HEK293T (cell line): ENCODE data around the gene PPFIA2.
"Not testable (repeated sequence)": the region's sequence is repeated elsewhere in the genome, so short reads cannot be mapped to it uniquely, and the experiment has no call there.

ENCODE experiments used
- CTCF ChIA-PET: fragments of 350-600 bp; formaldehyde crosslinking; extraction: SDS; loops from one replicate; lab custom pipeline; 2021; ENCODE audit warnings: antibody characterized with exemption, inconsistent platforms; lab: Yijun Ruan, JAX
- POLR2A ChIA-PET: fragments of 350-600 bp; formaldehyde crosslinking; extraction: SDS; loops from one replicate; lab custom pipeline; 2020; ENCODE audit warnings: antibody characterized with exemption, inconsistent platforms; lab: Yijun Ruan, JAX
- DNase-seq: peaks from one replicate; pipeline ENCODE4 v3.0.0; 2012; ENCODE audit warnings: mixed read lengths; ENCODE audit errors: extremely low spot score
- ARNT ChIP-seq: fragments of 450-650 bp; IDR thresholded peaks from 2 replicates; pipeline ENCODE4 v1.6.1; 2017; ENCODE audit warnings: mild to moderate bottlenecking
- BHLHE40 ChIP-seq: fragments of 450-650 bp; IDR thresholded peaks from 2 replicates; pipeline ENCODE4 v1.6.1; 2016; ENCODE audit warnings: mild to moderate bottlenecking, moderate library complexity, borderline replicate concordance
- CTBP1 ChIP-seq: fragments of 450-650 bp; IDR thresholded peaks from 2 replicates; pipeline ENCODE4 v1.6.1; 2016; ENCODE audit warnings: borderline replicate concordance
- ELF4 ChIP-seq: fragments of 450-650 bp; IDR thresholded peaks from 2 replicates; pipeline ENCODE4 v1.6.1; 2017; ENCODE audit warnings: antibody characterized with exemption
- FOXA1 ChIP-seq: fragments of 450-650 bp; IDR thresholded peaks from 2 replicates; pipeline ENCODE4 v1.6.1; 2016; ENCODE audit warnings: mild to moderate bottlenecking
- FOXK2 ChIP-seq: fragments of 450-650 bp; IDR thresholded peaks from 2 replicates; pipeline ENCODE4 v1.6.1; 2016; ENCODE audit warnings: mild to moderate bottlenecking
- FOXM1 ChIP-seq: fragments of 450-650 bp; IDR thresholded peaks from 2 replicates; pipeline ENCODE4 v1.6.1; 2017; ENCODE audit warnings: mild to moderate bottlenecking, borderline replicate concordance
- HDGF ChIP-seq: fragments of 450-650 bp; IDR thresholded peaks from 2 replicates; pipeline ENCODE4 v1.6.1; 2017; ENCODE audit warnings: antibody characterized with exemption, borderline replicate concordance
- L3MBTL2 ChIP-seq: fragments of 450-650 bp; conservative IDR thresholded peaks from 2 replicates; pipeline ENCODE4 v1.6.1; 2016; ENCODE audit warnings: mild to moderate bottlenecking
- LEF1 ChIP-seq: fragments of 450-650 bp; IDR thresholded peaks from 2 replicates; pipeline ENCODE4 v1.6.1; 2017; ENCODE audit warnings: mild to moderate bottlenecking, borderline replicate concordance
- NFRKB ChIP-seq: fragments of 450-650 bp; IDR thresholded peaks from 2 replicates; pipeline ENCODE4 v1.6.1; 2016; ENCODE audit warnings: mild to moderate bottlenecking, moderate library complexity
- PKNOX1 ChIP-seq: fragments of 450-650 bp; IDR thresholded peaks from 2 replicates; pipeline ENCODE4 v1.6.1; 2016
- SP1 ChIP-seq: fragments of 450-650 bp; IDR thresholded peaks from 2 replicates; pipeline ENCODE4 v1.6.1; 2017
- SUZ12 ChIP-seq: fragments of 450-650 bp; IDR thresholded peaks from 2 replicates; pipeline ENCODE4 v1.6.1; 2016; ENCODE audit warnings: mild to moderate bottlenecking
- TARDBP ChIP-seq: fragments of 450-650 bp; IDR thresholded peaks from 2 replicates; pipeline ENCODE4 v1.6.1; 2016
- ZNF384 ChIP-seq: fragments of 450-650 bp; IDR thresholded peaks from 2 replicates; pipeline ENCODE4 v1.6.1; 2016

PPFIA2 gene

DNA sequence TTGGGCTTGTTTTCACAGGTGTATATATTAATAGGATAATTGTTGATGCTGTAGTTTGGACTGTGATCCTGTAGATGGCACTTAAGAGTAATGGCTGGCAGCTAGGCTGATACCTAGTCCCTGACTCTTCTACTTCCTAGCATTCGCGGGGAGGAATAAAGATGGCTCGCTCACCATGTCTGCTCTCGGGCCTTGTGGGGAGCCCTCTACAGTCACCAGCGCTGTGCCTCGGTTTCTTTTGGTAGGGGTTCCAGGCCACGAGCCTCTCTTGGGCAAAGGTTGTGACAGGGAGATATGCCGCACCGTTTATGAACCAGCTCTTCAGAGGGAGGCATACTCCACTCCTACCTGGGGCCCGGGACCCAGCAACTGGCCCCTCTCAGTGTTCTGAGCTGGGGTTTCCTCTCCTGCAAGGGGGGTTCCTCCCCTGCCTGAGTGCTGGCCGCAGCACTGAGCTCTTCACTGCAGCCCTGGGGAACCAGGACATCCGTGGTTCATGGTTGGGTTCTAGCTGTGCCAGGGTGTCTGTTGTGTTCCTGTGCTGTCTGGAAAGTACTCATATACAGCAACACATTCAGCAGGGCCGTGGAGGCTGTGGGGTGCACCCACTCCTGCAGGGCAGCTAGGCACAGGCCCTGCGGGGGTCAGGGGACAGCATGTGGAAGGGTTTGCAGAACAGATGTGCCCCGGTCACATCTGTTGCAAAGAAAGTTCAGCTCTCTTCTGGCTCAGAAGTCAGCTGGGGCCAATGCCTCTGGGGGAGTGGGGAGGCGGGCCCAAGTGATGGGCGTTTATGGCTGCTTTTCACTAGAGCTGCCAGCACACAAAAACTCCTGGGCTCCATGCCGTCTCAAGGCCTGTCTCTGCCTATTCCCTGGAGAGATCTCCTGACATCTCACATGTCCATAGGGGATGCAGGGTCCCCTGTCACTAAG, 147.9 kb downstream of the PPFIA2 start:
- CTCF ChIA-PET: no interaction called here
- POLR2A ChIA-PET: no interaction called here
- DNase-seq: peak; percentile 12
- no peak for TF ChIP-seq FOXA1
- no peak for TF ChIP-seq HDGF
- TF ChIP-seq SP1: no peak
- no peak for TF ChIP-seq CTBP1
- TF ChIP-seq TARDBP: no peak
- TF ChIP-seq NFRKB: no peak
- no peak for TF ChIP-seq ARNT
- TF ChIP-seq SUZ12: no peak
- no peak for TF ChIP-seq BHLHE40

- no peak for DNase-seq
- ChIA-PET CTCF (no interaction called here), POLR2A (no interaction called here)
- no peak for TF ChIP-seq PKNOX1
- TF ChIP-seq SP1: no peak
- TF ChIP-seq SUZ12: no peak
- TF ChIP-seq FOXK2: no peak
- TF ChIP-seq FOXM1: no peak
- TF ChIP-seq CTBP1: no peak
- no peak for TF ChIP-seq L3MBTL2
- no peak for TF ChIP-seq ZNF384
- no peak for TF ChIP-seq ELF4
- no peak for TF ChIP-seq TARDBP
- no peak for TF ChIP-seq ARNT
Measured at GRCh38 chr12:81597928-81598604, 161.1 kb downstream of the PPFIA2 start.

GRCh38 chr12:81596558-81596957, 162.6 kb downstream of the PPFIA2 start:
- DNase-seq: no peak
- no peak for TF ChIP-seq ELF4
- no peak for TF ChIP-seq PKNOX1
- no peak for TF ChIP-seq FOXK2
- TF ChIP-seq LEF1: no peak
- no peak for TF ChIP-seq ARNT
- no peak for TF ChIP-seq NFRKB
- no peak for TF ChIP-seq HDGF
- TF ChIP-seq CTBP1: no peak
- TF ChIP-seq L3MBTL2: no peak
- no peak for TF ChIP-seq ZNF384
- ChIA-PET CTCF (no interaction called here), POLR2A (no interaction called here)

DNA sequence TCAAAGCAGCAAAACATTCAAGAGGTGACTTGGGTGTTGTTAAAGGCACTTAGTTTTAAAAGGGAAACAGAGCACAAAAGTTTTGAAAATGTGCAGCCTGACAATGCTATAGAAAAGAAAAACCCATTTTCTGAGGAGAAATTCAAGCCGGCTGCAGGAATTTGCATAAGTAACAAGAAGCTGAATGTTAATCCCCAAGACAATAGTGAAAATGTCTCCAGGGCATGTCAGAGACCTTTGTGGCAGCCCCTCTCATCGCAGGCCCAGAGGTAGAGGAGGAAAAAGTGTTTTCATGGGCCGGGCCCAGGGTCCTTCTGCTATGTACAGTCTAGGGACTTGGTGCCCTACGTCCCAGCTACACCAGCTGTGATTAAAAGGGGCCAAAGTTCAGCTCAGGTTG, 167.9 kb downstream of the PPFIA2 start:
- CTCF ChIA-PET: no interaction called here
- POLR2A ChIA-PET: no interaction called here
- no peak for DNase-seq
- TF ChIP-seq FOXA1: no peak
- TF ChIP-seq PKNOX1: no peak
- no peak for TF ChIP-seq ELF4
- TF ChIP-seq HDGF: no peak
- TF ChIP-seq CTBP1: no peak
- no peak for TF ChIP-seq LEF1
- no peak for TF ChIP-seq L3MBTL2
- no peak for TF ChIP-seq FOXK2
- TF ChIP-seq NFRKB: no peak
- TF ChIP-seq ZNF384: no peak
- no peak for TF ChIP-seq FOXM1
- TF ChIP-seq ARNT: no peak
- no peak for TF ChIP-seq SP1

DNA sequence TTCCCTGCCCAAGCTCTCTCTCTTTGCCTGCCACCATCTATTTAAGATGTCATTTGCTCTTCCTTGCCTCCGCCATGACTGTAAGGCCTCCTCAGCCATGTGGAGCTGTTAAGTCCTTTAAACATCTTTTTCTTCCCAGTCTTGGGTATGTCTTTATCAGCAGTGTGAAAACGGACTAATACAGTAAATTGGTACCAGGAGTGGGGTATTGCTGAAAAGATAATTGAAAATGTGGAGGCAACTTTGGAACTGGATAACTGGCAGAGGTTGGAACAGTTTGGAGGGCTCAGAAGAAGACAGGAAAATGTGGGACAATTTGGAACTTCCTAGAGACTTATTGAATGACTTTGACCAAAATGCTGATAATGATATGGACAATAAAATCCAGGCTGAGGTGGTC, 168.4 kb downstream of the PPFIA2 start:
- POLR2A ChIA-PET, CTCF ChIA-PET, DNase-seq: not testable (repeated sequence)

- TF ChIP-seq CTBP1: no peak
- TF ChIP-seq SUZ12: no peak
- no peak for TF ChIP-seq ARNT
- TF ChIP-seq FOXM1: no peak
- TF ChIP-seq FOXA1: no peak
- no peak for TF ChIP-seq BHLHE40
- no peak for TF ChIP-seq NFRKB
- TF ChIP-seq SP1: no peak
- no peak for TF ChIP-seq TARDBP
- no peak for TF ChIP-seq PKNOX1
- no peak for TF ChIP-seq ZNF384
- no peak for TF ChIP-seq LEF1
- TF ChIP-seq HDGF: no peak
- TF ChIP-seq FOXK2: no peak
- no peak for TF ChIP-seq L3MBTL2
- TF ChIP-seq ELF4: no peak
- ChIA-PET POLR2A (no interaction called here), CTCF (no interaction called here)
- DNase-seq: no peak
Measured at GRCh38 chr12:81588235-81589008, 170.7 kb downstream of the PPFIA2 start.
